Body of pancreas (tissue), 4 donors: ENCODE results near the gene PLPP1. TPM values are rescaled to one million over a fixed set of nuclear protein-coding genes. Genes with fewer than 3 reads are reported as not detected.

Source experiments
- ATAC-seq: fragments of 150-250 bp; one replicate; pipeline ENCODE4 v1.9.1; 2016
- DNase-seq, 4 donors: peaks; one replicate each; pipeline ENCODE4 v3.0.0-alpha.2; 2019
- H3K27ac ChIP-seq, 4 donors: fragments of 200-600 bp; sonication (generic); 1 replicate in 3 of 4; 2 replicates in 1 of 4; pipeline versions ENCODE4 v1.5.1 to v1.6.1; 2016 to 2019; ENCODE audit warnings: mild to moderate bottlenecking in 1 of 4, mixed read lengths in 1 of 4, moderate library complexity in 1 of 4
- H3K27me3 ChIP-seq, 2 donors: fragments of 200-600 bp; sonication (generic); one replicate each; pipeline ENCODE4 v1.6.0; 2016; ENCODE audit warnings: mild to moderate bottlenecking in 1 of 2
- H3K36me3 ChIP-seq, 2 donors: fragments of 200-600 bp; sonication (generic); replicated peaks in 1 of 2; 2 replicates each; pipeline ENCODE4 v1.5.1; 2016; ENCODE audit warnings: low read depth in 2 of 2; ENCODE audit not compliant: insufficient read depth in 1 of 2
- H3K4me1 ChIP-seq: fragments of 200-600 bp; sonication (generic); one replicate; pipeline ENCODE4 v1.6.0; 2016
- H3K4me3 ChIP-seq, 2 donors: fragments of 200-600 bp; sonication (generic); 1 replicate in 1 of 2; 2 replicates in 1 of 2; pipeline ENCODE4 v1.5.1; 2016 to 2019
- H3K9me3 ChIP-seq, 3 donors: fragments of 200-600 bp; sonication (generic); 1 replicate in 2 of 3; 2 replicates in 1 of 3; pipeline ENCODE4 v1.5.1; 2016
- CTCF ChIP-seq, 7 experiments: fragments of 450-650 bp in 4 of 7; fragments of 200-600 bp in 3 of 7; sonication (generic) in 3 of 7; IDR thresholded peaks; one replicate each; pipeline ENCODE4 v1.5.1; 2016 to 2019; ENCODE audit warnings: antibody characterized with exemption in 7 of 7
- POLR2A ChIP-seq, 3 donors: fragments of 450-650 bp; IDR thresholded peaks; one replicate each; pipeline ENCODE4 v1.6.1; 2016; ENCODE audit warnings: antibody characterized with exemption in 3 of 3, mild to moderate bottlenecking in 2 of 3
- WGBS, 2 donors: methylation state at CpG; one replicate each; pipeline ENCODE4 v1.1.5; 2017; 5-methylcytosine and 5-hydroxymethylcytosine counted together
- intact Hi-C: fragments of 100-400 bp; cut with DNase I; formaldehyde crosslinking; loops from one replicate; pipeline ENCODE4 v1.15.1; 2023
- total RNA-seq, 2 donors: library from RNA; depleted of rRNA; stranded (reverse); fragments of >200 nt; gene quantifications; one replicate each; pipeline ENCODE4 v1.1.0, GENCODE V29; 2016

PLPP1 gene
- total RNA-seq, 2 donors from 2014 or later: 88.2 to 227 TPM

- H3K9me3 ChIP-seq: no peaks in the 10 kb centered on the region
- H3K4me3 ChIP-seq: no peak overlapping the region
- no peak for TF ChIP-seq CTCF (IDR thresholded peaks at IDR 0.05)
- TF ChIP-seq POLR2A (IDR thresholded peaks at IDR 0.05): no peak
- DNase-seq (no peak), ATAC-seq (peak; percentile 27)
- H3K27me3 ChIP-seq: no peaks in the 10 kb centered on the region
- H3K27ac ChIP-seq: peak overlapping the region in 1 of 4 donors; percentile 18
- peaks cover 0 to 5% of the 10 kb centered on the region in 2 donors for H3K36me3 ChIP-seq
- intact Hi-C loops: no loop called here
- peaks cover 8% of the 10 kb centered on the region for H3K4me1 ChIP-seq
Measured at GRCh38 chr5:55415071-55415470, 119.7 kb downstream of the PLPP1 start.

DNA sequence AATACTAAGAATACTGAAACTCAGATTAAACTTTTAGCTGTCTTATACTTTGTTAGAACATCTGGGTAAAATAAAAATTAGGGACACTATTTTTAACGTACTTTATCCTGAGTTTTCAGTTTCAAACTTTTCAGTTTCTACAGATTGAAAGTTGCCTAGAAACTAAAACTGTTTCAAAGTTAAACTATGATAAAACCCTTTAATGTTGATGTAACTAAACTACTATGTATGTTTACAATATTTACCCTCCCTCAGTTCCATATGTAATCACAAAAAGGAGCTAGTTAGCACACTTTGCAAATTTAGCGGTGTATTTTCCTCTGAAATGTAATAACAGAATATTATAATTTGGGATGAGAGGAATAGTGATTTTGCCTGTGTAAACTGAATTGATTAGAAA lies 121.1 kb downstream of the PLPP1 start:
- TF ChIP-seq CTCF (IDR thresholded peaks at IDR 0.05): no peak
- TF ChIP-seq POLR2A (IDR thresholded peaks at IDR 0.05): no peak
- Histone ChIP-seq H3K36me3 (peaks cover 0 to 5% of the 10 kb centered on the region in 2 donors), H3K4me3 (no peak overlapping the region), H3K4me1 (peaks cover 8% of the 10 kb centered on the region), H3K27ac (no peak overlapping the region), H3K9me3 (no peaks in the 10 kb centered on the region), H3K27me3 (no peaks in the 10 kb centered on the region)
- DNase-seq (no peak), ATAC-seq (no peak)
- 84 to 90% methylated on average over 2 of the region's 2 CpGs for WGBS, 2 donors
- intact Hi-C loops: no loop called here

DNA sequence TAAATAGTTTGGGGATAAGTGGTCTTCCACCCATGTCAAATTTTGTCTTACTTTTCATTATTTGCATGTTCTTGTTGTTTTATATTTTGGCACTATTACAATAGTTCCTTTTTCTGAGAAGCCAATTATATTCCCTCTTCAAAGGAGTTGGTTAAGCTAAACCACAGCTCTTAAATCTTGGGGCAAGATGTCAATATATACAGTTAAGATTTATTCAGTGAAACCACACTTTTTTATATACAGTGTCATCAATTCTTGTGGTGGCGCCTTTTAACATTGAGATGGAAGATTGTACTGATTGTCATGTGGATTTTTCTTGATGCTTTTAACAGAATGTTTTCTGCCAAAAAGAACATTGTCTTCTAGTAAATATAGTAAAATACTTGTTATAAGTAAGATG lies 122.9 kb downstream of the PLPP1 start:
- H3K27me3 ChIP-seq: no peaks in the 10 kb centered on the region
- H3K9me3 ChIP-seq: no peaks in the 10 kb centered on the region
- peaks cover 0 to 2% of the 10 kb centered on the region in 2 donors for H3K36me3 ChIP-seq
- 91 to 92% methylated on average over 1 of the region's 1 CpG for WGBS, 2 donors
- DNase-seq: no peak
- no peak for ATAC-seq
- peaks cover 8% of the 10 kb centered on the region for H3K4me1 ChIP-seq
- TF ChIP-seq CTCF (IDR thresholded peaks at IDR 0.05) (no peak), POLR2A (IDR thresholded peaks at IDR 0.05) (no peak)
- no peak overlapping the region for H3K27ac ChIP-seq
- no peak overlapping the region for H3K4me3 ChIP-seq
- intact Hi-C loops: no loop called here

DNA sequence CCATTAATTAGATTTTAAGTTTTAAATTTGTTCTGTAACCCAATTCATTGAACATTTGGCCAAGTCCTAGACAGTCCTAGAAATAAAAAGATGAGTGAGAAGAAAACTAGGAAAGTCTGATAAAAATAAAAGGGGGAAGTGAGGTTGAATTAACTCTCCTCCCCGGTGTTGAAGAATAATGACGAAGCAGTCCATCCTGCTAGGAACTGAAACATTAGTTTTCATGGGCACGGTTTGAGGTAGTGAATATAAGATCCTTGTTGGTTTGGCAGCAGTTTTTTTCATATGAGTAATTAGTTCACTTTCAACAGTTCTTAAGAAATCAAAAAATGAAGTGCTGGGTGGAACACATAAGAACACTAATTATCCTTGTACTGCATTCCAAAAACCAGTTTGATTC lies 123.9 kb downstream of the PLPP1 start:
- H3K4me3 ChIP-seq: no peak overlapping the region
- intact Hi-C loops: no loop called here
- H3K36me3 ChIP-seq: peaks cover 0 to 5% of the 10 kb centered on the region in 2 donors
- DNase-seq (no peak), ATAC-seq (no peak)
- 74 to 90% methylated on average over 3 of the region's 3 CpGs for WGBS, 2 donors
- no peak for TF ChIP-seq POLR2A (IDR thresholded peaks at IDR 0.05)
- TF ChIP-seq CTCF (IDR thresholded peaks at IDR 0.05): no peak
- H3K27me3 ChIP-seq: no peaks in the 10 kb centered on the region
- no peaks in the 10 kb centered on the region for H3K9me3 ChIP-seq
- H3K4me1 ChIP-seq: peaks cover 8% of the 10 kb centered on the region
- no peak overlapping the region for H3K27ac ChIP-seq

DNA sequence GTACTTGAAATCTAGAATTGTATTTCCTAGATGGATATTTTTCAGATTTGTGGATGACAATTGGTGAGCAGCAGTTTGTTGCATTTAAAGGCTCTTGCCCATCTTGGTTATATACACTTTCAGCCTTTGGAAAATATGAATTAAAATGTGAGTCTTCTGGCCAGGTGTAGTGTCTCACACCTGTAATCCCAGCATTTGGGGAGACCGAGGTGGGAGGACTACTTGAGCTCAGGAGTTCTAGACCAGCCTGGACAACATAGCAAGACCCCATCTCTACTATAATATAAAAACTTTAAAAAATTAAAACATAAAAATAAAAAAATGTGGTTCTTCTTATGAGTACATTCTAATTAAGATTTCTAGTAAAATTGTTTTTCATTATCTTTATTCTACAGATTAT lies 125.0 kb downstream of the PLPP1 start:
- intact Hi-C loops: no loop called here

More for the DNA sequence above, 125.0 kb downstream of the PLPP1 start:
- Histone ChIP-seq H3K36me3 (peaks cover 0 to 5% of the 10 kb centered on the region in 2 donors), H3K9me3 (no peaks in the 10 kb centered on the region), H3K4me1 (peaks cover 5% of the 10 kb centered on the region), H3K4me3 (no peak overlapping the region), H3K27ac (no peak overlapping the region), H3K27me3 (no peaks in the 10 kb centered on the region)
- TF ChIP-seq CTCF (IDR thresholded peaks at IDR 0.05): no peak
- TF ChIP-seq POLR2A (IDR thresholded peaks at IDR 0.05): no peak
- no peak for DNase-seq
- 97 to 100% methylated on average over 1 of the region's 1 CpG for WGBS, 2 donors
- ATAC-seq: no peak
